Heart right ventricle (tissue), 16 donors: ENCODE data around the gene HPSE. TPM values are rescaled to one million over a fixed set of nuclear protein-coding genes. Genes with fewer than 3 reads are reported as not detected.
"Not testable (repeated sequence)": the region's sequence is repeated elsewhere in the genome, so short reads cannot be mapped to it uniquely, and the experiment has no call there.

ENCODE experiments used
- ATAC-seq, 8 donors: fragments of 200-7000 bp; cut with Tn5 transposase; one replicate each; pipeline ENCODE4 v1.9.1; 2020; ENCODE audit warnings: mild to moderate bottlenecking in 8 of 8, moderate library complexity in 8 of 8, moderate number of reproducible peaks in 1 of 8
- DNase-seq, 2 donors: peaks; one replicate each; pipeline ENCODE4 v3.0.0-alpha.2; 2020
- H3K27ac ChIP-seq, 10 donors: fragments of 200-600 bp; sonication (generic) in 2 of 10; one replicate each; pipeline versions ENCODE4 v1.5.0 to v1.8.0; 2020 to 2022; ENCODE audit warnings: mild to moderate bottlenecking in 3 of 10
- H3K27me3 ChIP-seq, 7 donors: fragments of 200-600 bp; one replicate each; pipeline ENCODE4 v1.8.0; 2021 to 2022; ENCODE audit warnings: mild to moderate bottlenecking in 2 of 7
- H3K36me3 ChIP-seq, 9 donors: fragments of 200-600 bp; sonication (generic) in 1 of 9; one replicate each; pipeline versions ENCODE4 v1.5.0 to v1.8.0; 2020 to 2022; ENCODE audit warnings: mild to moderate bottlenecking in 2 of 9
- H3K4me1 ChIP-seq, 9 donors: fragments of 200-600 bp; sonication (generic) in 1 of 9; one replicate each; pipeline versions ENCODE4 v1.5.0 to v1.8.0; 2020 to 2022; ENCODE audit warnings: mild to moderate bottlenecking in 4 of 9
- H3K4me3 ChIP-seq, 10 donors: fragments of 200-600 bp; sonication (generic) in 2 of 10; one replicate each; pipeline versions ENCODE4 v1.5.0 to v1.8.0; 2020 to 2022; ENCODE audit warnings: mild to moderate bottlenecking in 7 of 10, moderate library complexity in 2 of 10
- H3K9me3 ChIP-seq, 11 donors: fragments of 200-600 bp in 10 of 11; sonication (generic) in 2 of 11; one replicate each; pipeline versions ENCODE4 v1.5.0 to v1.8.0; 2013 to 2022; ENCODE audit warnings: mild to moderate bottlenecking in 2 of 11, control low read depth in 1 of 11, moderate library complexity in 1 of 11
- WGBS, 2 donors: extraction: QIAGEN DNeasy Blood & Tissue Kit; methylation state at CpG; one replicate each; pipeline ENCODE4 v1.1.7; 2013; ENCODE audit warnings: inconsistent platforms in 1 of 2; 5-methylcytosine and 5-hydroxymethylcytosine counted together
- intact Hi-C, 10 donors: fragments of 100-400 bp; cut with DNase I; formaldehyde crosslinking; loops; one replicate each; pipeline versions ENCODE4 v1.11.1 to v1.14.2; 2022
- polyA plus RNA-seq, 2 donors: library from polyadenylated mRNA; stranded (reverse); fragments of 200-250 nt; gene quantifications; one replicate each; pipeline ENCODE4 v1.2.3, GENCODE V29; 2013
- total RNA-seq, 10 donors: library from RNA; stranded (reverse); fragmentation: NEBNext Ultra II Directional in 3 of 10; extraction: Animal tissue kit (Norgen Biotek cat#: 25700) in 3 of 10; gene quantifications; one replicate each; pipeline versions ENCODE4 v1.2.1 to v1.2.4, GENCODE V29; 2021 to 2023
- TF ChIP-seq, protein P1 (sequence below), 9 donors: fragments of 200-600 bp; sonication (generic) in 2 of 9; IDR thresholded peaks; one replicate each; pipeline versions ENCODE4 v1.5.0 to v1.8.0; 2021 to 2022; ENCODE audit warnings: antibody characterized with exemption in 9 of 9, mild to moderate bottlenecking in 5 of 9, moderate library complexity in 1 of 9
- donor health status: Arrhythmogenic right ventricular cardiomyopathy.
- donor health status: ischemic (EF 13 %, LVEDD 7.1; RV severe dilation, severe dysfunction).
- donor health status: healthy with polysubstance abuse.
- donor health status: DM: no; HTN: yes; CAD: no.
- donor health status: DM: no; HTN: no; CAD: no.
- donor health status: ischemic (EF 25% LVEDD 6.9; RV normal size, moderate dysfunction).
- donor health status: ischemic (EF 25% LVEDD 5.7; RV mildly dilated, moderate dysfunction).
- donor health status: healthy.
- donor health status: DM: yes; HTN: yes; CAD: no.
- donor health status: Ischemic cardiomyopathy.
- donor health status: ischemic (EF 35%, LVEDD 5.7; RV mildly dilated, moderate dysfunction).
- donor health status: nonischemic (EF 11% LVEDD 7.7; RV severe dilation, severe dysfunction).
- donor health status: DM: yes; HTN: yes; CAD: no.
- donor health status: PGD.
- donor health status: ischemic (EF 29% LVEDD 5.4; RV normal size, mild dysfunction).
- donor health status: nonischemic (EF 23%, LVEDD 6.1; RV moderate dilation, normal function).

The HPSE gene
- total and polyA plus RNA-seq, 12 donors, result 0.15 to 2.4 (median 0.39) TPM

DNA sequence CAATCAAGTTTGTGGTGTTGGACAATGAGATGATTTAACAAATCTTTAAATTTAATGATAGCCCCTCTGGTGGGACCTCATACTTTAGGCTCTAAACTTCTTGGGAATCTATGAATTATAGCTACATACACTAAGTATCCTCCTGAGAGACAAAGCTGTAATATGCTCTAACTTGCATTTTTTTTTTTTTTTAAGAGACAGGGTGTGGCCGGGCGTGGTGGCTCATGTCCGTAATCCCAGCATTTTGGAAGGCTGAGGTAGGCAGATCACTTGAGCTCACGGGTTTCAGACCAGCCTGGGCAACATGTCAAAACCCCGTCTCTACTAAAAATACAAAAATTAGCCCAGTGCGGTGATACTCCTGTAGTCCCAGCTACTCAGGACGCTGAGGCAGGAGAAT, 26.7 kb downstream of the HPSE start:
- Histone ChIP-seq H3K27me3 (peaks cover 0 to 9% (median 0%) of the 10 kb centered on the region in 7 donors), H3K4me3 (no peak overlapping the region), H3K36me3 (peaks cover 0 to 20% (median 0%) of the 10 kb centered on the region in 9 donors), H3K27ac (no peak overlapping the region), H3K9me3 (no peaks in the 10 kb centered on the region), H3K4me1 (no peaks in the 10 kb centered on the region)
- DNase-seq (no peak), ATAC-seq (no peak)
- WGBS, 2 donors, result 79 to 82% methylated on average over 7 of the region's 7 CpGs
- intact Hi-C loops, result no loop called here
- TF ChIP-seq, protein P1, sequence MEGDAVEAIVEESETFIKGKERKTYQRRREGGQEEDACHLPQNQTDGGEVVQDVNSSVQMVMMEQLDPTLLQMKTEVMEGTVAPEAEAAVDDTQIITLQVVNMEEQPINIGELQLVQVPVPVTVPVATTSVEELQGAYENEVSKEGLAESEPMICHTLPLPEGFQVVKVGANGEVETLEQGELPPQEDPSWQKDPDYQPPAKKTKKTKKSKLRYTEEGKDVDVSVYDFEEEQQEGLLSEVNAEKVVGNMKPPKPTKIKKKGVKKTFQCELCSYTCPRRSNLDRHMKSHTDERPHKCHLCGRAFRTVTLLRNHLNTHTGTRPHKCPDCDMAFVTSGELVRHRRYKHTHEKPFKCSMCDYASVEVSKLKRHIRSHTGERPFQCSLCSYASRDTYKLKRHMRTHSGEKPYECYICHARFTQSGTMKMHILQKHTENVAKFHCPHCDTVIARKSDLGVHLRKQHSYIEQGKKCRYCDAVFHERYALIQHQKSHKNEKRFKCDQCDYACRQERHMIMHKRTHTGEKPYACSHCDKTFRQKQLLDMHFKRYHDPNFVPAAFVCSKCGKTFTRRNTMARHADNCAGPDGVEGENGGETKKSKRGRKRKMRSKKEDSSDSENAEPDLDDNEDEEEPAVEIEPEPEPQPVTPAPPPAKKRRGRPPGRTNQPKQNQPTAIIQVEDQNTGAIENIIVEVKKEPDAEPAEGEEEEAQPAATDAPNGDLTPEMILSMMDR (IDR thresholded peaks at IDR 0.05), result no peak

DNA sequence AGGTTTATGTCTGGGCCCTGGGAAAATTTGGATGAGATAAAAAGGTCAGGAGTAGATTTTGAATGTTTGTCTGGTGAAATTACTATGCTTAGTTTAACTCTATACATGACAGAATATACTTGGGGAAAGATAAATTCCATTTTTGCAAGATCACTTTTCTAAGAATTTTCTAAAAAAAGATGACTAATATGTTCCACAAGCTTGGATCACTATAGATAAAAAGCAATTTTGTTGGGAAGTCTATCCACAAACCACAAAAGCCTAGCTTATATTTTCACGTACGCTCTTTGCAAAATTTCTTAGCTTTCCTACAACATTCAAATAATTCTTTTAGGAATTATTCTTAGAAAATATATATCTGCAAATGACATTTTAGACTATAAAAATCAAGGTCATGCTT, 29.5 kb downstream of the HPSE start:
- 93 to 94% methylated on average over 2 of the region's 2 CpGs for WGBS, 2 donors
- Histone ChIP-seq H3K4me3 (no peak overlapping the region), H3K9me3 (no peaks in the 10 kb centered on the region), H3K27me3 (peaks cover 0 to 19% (median 0%) of the 10 kb centered on the region in 7 donors), H3K36me3 (peaks cover 0 to 24% (median 0%) of the 10 kb centered on the region in 9 donors), H3K4me1 (no peaks in the 10 kb centered on the region), H3K27ac (no peak overlapping the region)
- DNase-seq (no peak), ATAC-seq (no peak)
- TF ChIP-seq, protein P1 (IDR thresholded peaks at IDR 0.05), result no peak
- intact Hi-C loops, result no loop called here

DNA sequence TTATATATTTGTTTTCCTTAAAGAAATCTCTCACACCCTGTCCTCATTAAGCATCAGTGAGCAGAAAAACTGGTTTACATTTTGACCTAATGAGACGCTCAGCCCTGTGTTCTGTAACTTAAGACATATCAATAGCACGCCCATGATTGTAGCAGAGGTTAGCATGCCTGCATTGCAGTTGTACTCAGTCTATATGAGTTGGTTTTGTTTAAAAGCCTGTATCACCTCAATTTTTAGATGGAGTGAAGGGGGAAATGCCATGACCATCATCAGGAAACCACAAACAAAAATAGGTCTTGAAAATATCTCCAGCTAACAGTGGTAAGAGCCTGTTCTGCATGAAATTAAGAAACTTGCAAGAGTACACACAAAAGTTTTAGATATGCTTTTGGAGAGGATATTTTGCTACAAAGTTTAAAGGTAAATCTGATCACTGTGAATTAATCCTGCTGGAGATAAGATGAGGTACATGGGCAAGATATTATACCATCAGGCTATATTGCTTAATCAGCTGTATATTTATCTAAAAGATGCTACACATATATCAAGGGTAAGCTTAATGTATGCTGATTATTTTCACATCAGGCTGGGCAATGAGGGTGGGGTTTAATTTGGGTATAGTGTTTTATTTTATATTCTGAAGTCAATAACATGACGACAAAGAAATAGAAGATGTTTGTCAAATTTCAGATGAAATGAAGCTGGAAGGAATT, 36.9 kb downstream of the HPSE start:
- TF ChIP-seq, protein P1 (IDR thresholded peaks at IDR 0.05), result no peak
- H3K4me3 ChIP-seq, result no peak overlapping the region
- peaks cover 0 to 5% (median 0%) of the 10 kb centered on the region in 9 donors for H3K4me1 ChIP-seq
- peaks cover 0 to 16% (median 0%) of the 10 kb centered on the region in 9 donors for H3K36me3 ChIP-seq
- DNase-seq (no peak), ATAC-seq (no peak)
- intact Hi-C loops, result no loop called here
- 84% methylated on average over 3 of the region's 3 CpGs for WGBS, 2 donors
- H3K9me3 ChIP-seq, result no peaks in the 10 kb centered on the region
- no peak overlapping the region for H3K27ac ChIP-seq
- H3K27me3 ChIP-seq, result peaks cover 0 to 19% (median 0%) of the 10 kb centered on the region in 7 donors

DNA sequence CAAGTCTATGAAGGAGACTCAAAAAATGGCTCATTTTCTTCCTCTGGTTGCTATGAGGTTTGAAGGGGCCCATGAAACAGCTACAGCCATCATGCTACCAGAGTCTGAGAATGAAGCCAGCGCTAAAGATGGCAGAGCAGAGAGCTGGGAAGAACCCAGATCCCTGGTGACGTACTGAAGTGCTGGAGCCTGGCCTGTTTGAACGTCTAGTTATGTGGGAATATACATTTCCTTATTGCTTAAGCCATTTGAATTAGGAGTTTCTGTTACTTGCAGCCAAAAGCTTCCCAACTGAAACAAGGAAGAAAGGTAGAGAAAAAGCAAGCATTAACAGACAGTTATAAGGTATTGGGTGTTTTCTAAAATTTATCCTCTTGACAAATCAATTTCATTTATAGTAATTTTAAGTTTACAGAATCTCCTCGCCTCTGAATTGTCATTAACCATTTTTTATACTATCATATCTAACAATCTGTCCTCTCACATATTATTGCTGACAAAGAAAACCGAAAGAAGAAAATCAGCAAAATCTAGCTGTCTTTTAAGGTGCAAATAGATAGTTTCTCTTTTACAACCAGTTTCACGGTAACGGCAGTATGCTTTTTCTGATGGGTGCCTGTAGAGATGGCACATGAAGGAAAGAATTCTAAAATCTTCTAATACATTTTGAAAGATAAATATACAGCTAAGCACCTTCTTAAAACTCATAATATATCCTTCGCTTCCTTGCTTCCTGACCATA, 41.2 kb downstream of the HPSE start:
- DNase-seq, result no peak
- Histone ChIP-seq H3K27ac (no peak overlapping the region), H3K4me1 (peaks cover 0 to 5% (median 0%) of the 10 kb centered on the region in 9 donors), H3K36me3 (peaks cover 0 to 3% (median 0%) of the 10 kb centered on the region in 9 donors), H3K4me3 (no peak overlapping the region), H3K9me3 (no peaks in the 10 kb centered on the region), H3K27me3 (peaks cover 0 to 4% (median 0%) of the 10 kb centered on the region in 7 donors)
- intact Hi-C loops, result no loop called here
- WGBS, 2 donors, result 75 to 82% methylated on average over 8 of the region's 8 CpGs
- no peak for ATAC-seq
- TF ChIP-seq, protein P1 (IDR thresholded peaks at IDR 0.05), result no peak

DNA sequence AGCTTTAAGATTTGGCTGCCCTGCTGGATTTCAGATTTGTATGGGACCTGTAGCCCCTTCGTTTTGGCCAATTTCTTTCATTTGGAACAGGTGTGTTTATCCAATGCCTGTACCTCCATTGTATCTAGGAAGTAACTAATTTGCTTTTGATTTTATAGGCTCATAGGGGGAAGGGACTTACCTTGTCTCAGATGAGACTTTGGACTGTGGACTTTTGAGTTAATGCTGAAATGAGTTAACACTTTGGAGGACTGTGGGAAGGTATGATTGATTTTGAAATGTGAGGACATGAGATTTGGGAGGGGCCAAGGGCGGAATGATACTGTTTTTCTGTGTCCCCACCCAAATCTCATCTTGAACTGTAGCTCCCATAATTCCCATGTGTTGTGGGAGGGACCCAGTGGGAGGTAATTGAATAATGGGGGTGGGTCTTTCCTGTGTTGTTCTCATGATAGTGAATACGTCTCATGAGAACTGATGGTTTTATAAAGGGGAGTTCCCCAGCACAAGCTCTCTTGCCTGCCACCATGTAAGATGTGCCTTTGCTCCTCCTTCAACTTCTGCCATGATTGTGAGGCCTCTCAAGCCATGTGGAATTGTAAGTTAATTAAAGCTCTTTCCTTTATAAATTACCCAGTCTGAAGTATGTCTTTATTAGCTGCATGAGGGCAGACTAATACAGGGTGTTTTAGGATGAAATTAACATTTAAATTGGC, 44.4 kb downstream of the HPSE start:
- WGBS, 2 donors, result 80 to 82% methylated on average over 3 of the region's 3 CpGs
- intact Hi-C loops, H3K4me1 ChIP-seq, H3K36me3 ChIP-seq, H3K27me3 ChIP-seq, ATAC-seq, H3K9me3 ChIP-seq, DNase-seq, H3K4me3 ChIP-seq, H3K27ac ChIP-seq: not testable (repeated sequence)

DNA sequence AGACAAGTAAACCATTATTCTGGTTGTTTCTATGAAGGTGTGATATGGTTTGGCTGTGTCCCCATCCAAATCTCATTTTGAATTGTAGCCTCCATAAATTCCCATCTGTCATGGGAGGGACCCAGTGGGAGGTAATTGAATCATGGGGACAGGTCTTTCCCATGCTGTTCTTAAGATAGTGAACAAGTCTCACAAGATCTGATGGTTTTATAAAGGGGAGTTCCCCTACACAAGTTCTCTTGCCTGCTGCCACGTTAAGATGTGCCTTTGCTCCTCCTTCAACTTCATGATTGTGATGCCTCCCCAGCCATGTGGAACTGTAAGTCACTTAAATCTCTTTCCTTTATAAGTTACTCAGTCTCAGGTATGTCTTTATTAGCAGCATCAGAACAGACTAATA, 46.3 kb downstream of the HPSE start:
- peaks cover 0 to 16% (median 8%) of the 10 kb centered on the region in 9 donors for H3K4me1 ChIP-seq
- H3K4me3 ChIP-seq, DNase-seq, H3K9me3 ChIP-seq, H3K27me3 ChIP-seq, ATAC-seq, H3K36me3 ChIP-seq, H3K27ac ChIP-seq: not testable (repeated sequence)
- intact Hi-C loops, result loop anchor here in 4 of 10 donors (5.0 to 10.0 kb wide), 2 partner anchors 166 to 354 kb away; partner anchors contain the start of genes HELQ (in 3 of the 4) and MRPS18C (in 3 of the 4)
- 28 to 49% methylated on average over 1 of the region's 1 CpG for WGBS, 2 donors
